Muscle layer of colon (tissue), 2 donors: Measurements from ENCODE around the gene LDB2.
"Not testable (repeated sequence)": the region's sequence is repeated elsewhere in the genome, so short reads cannot be mapped to it uniquely, and the experiment has no call there.

Source experiments
- H3K27ac ChIP-seq: one replicate; pipeline ENCODE4 v1.7.0; 2013; ENCODE audit warnings: low read depth, mild to moderate bottlenecking, low read length, moderate library complexity
- H3K27me3 ChIP-seq, 2 donors: one replicate each; pipeline ENCODE4 v1.7.0; 2013; ENCODE audit warnings: low read length in 2 of 2, mild to moderate bottlenecking in 2 of 2; ENCODE audit not compliant: insufficient read depth in 2 of 2, control insufficient read depth in 1 of 2
- H3K36me3 ChIP-seq: one replicate; pipeline ENCODE4 v1.7.0; 2013; ENCODE audit warnings: mild to moderate bottlenecking, low read length; ENCODE audit not compliant: insufficient read depth
- H3K4me1 ChIP-seq: one replicate; pipeline ENCODE4 v1.7.0; 2013; ENCODE audit warnings: mild to moderate bottlenecking, low read length; ENCODE audit not compliant: insufficient read depth
- H3K4me3 ChIP-seq, 2 donors: one replicate each; pipeline ENCODE4 v1.7.0; 2013; ENCODE audit warnings: low read length in 2 of 2, low read depth in 1 of 2, mild to moderate bottlenecking in 1 of 2, moderate library complexity in 1 of 2
- H3K9ac ChIP-seq: one replicate; pipeline ENCODE4 v1.7.0; 2013; ENCODE audit warnings: low read length
- H3K9me3 ChIP-seq: one replicate; pipeline ENCODE4 v1.7.0; 2013; ENCODE audit warnings: mild to moderate bottlenecking, low read length
- donor health status: abdominal sarcoma.
- donor health status: Adenocarcinoma of cecum.

Gene LDB2

DNA sequence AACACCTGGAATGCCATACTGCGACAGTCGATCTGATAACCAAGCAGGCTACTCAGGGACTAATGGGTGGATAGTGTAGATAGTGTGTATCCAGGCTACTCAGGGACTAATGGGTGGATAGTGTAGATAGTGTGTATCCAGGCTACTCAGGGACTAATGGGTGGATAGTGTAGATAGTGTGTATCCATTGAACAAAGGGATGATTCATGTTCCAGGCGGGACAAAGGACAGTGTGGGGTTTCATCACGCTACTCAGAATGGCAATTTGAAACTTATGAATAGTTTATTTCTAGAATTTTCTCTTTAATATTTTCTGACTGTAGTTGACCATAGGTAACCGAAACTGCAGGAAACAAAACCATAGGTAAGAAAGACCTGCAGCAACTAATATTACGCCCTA lies 374.9 kb downstream of the LDB2 start:
- not testable (repeated sequence) for H3K4me3 ChIP-seq, H3K27me3 ChIP-seq, H3K9ac ChIP-seq, H3K9me3 ChIP-seq, H3K27ac ChIP-seq, H3K36me3 ChIP-seq, H3K4me1 ChIP-seq

DNA sequence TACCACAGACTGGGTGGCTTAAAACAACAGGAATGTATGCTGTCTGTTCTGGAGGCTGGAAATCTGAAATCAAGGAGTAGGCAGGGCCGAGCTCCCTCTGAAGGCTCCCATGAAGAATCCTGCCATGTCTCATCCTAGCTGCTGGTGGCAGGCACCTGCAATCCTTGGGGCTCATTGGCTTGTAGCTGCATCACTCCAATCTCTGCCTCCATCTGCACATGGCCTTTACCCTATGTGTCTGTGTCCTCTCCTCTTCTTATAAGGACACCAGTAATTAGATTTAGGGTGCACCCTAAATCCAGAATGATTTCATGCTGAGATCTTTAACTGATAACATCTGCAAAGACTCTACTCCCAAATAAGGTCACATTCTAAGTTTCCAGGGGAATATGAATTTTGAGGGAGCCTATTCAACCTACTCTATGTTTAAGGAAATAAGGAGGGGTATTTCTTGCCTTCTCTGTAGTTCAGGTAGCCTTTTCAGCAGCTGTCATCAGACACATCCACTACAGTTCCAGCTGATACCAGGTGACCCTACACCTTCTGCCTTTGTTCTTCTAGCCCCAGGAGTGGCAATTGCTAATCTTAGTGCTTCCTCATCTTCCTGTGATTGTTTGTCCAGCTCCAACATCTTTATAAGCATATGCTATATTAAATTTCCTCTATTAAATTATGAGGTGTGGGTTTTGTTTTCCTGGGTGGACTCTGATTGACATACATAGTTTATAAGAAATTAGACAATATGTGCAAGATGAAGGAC lies 377.1 kb downstream of the LDB2 start:
- Histone ChIP-seq H3K4me3 (no peak overlapping the region), H3K27me3 (no peaks in the 10 kb centered on the region), H3K9me3 (no peaks in the 10 kb centered on the region), H3K36me3 (no peaks in the 10 kb centered on the region), H3K9ac (no peak overlapping the region), H3K4me1 (no peaks in the 10 kb centered on the region), H3K27ac (no peak overlapping the region)

DNA sequence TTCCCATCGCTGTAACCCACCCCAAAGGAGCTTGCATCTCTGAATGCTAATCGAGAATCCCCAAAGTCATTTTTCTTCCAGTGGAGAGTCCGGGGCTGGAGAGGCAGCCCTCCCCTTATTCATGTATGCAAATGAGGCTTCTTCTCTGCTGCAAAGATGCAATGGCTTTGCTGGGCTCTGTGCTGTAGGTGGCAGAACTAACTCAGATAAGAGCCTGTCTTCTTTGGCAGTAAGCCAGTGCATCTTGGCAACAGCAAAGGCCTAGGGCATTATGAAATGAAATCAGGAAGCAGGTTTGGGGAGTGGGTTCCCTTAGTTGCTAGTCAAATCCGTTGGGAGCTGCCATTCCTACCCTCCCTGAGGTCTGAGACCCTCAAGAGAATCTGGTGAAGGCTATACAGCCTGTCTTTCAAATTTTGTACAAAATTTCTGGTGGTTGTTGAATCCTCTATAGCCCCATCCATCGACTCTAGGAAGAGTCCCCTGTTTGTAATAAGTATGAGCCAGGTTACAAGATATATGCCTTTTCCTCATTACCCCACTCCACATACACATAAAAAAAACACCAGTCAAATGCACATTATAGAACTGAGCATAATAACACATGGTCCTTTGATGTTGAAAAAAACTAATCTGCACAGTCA lies 381.5 kb downstream of the LDB2 start:
- Histone ChIP-seq H3K9ac (no peak overlapping the region), H3K4me1 (no peaks in the 10 kb centered on the region), H3K9me3 (no peaks in the 10 kb centered on the region), H3K4me3 (no peak overlapping the region), H3K36me3 (no peaks in the 10 kb centered on the region), H3K27me3 (no peaks in the 10 kb centered on the region), H3K27ac (no peak overlapping the region)

DNA sequence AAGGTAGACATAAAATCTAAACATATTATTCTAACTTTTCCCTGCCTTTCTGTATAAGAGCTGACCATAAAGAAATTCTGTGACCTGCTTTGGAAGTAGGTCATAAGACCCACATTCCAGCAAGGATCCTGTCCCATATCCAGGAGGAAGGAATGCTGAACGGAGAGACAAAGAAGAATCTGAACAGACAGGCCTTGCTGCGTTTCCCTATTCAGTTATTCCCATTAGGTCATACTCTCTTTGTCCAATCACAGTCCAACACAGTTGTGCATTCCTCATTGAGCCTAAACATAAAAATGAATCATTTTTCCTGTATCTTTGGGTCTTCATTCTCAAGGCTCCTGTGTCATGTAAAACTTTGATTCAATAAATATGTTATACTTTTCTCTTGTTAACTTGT lies 384.6 kb downstream of the LDB2 start:
- Histone ChIP-seq H3K4me1 (no peaks in the 10 kb centered on the region), H3K9ac (no peak overlapping the region), H3K27ac (no peak overlapping the region), H3K27me3 (no peaks in the 10 kb centered on the region), H3K9me3 (no peaks in the 10 kb centered on the region), H3K4me3 (no peak overlapping the region), H3K36me3 (no peaks in the 10 kb centered on the region)

DNA sequence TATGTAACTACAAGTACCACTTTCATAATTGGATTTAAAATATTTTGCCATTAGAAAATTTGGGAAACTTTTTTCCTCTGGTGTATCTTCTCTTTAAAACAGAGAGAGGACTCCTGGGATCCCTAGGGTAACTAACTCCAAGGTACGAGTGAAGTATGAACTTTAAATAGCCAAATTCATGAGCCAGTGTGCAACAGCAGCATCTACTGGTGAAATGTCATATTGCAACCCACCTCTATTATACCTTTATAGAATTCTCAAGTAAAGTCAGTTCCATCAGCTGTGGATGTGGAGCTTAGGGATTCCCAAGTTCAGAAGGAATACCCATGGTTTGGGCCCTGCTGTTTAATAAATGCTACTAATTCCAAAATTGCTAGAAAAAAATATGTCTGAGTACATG lies 389.5 kb downstream of the LDB2 start:
- H3K27me3 ChIP-seq, result no peaks in the 10 kb centered on the region
- no peaks in the 10 kb centered on the region for H3K36me3 ChIP-seq
- H3K4me1 ChIP-seq, result no peaks in the 10 kb centered on the region

DNA sequence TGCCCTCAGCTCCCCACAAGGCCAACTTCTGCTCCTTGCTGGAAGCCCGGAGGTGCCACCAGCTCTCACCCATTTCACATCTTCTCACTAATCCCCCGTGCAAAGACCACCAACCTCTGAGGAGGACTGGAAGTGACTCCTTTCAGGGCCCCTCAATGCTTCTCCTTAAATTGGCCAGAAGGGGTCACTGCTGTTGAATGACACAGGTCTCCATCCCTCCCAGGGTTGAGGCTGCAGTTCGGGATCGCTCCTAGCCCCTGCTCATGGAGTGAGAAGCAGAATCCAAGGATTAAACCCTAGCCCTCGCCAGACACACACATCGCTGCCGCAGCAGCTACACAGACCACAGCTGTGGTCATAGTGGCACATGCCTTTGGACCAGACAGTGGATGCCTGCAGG lies 392.7 kb downstream of the LDB2 start:
- Histone ChIP-seq H3K9ac (no peak overlapping the region), H3K4me3 (no peak overlapping the region), H3K27me3 (no peaks in the 10 kb centered on the region), H3K4me1 (no peaks in the 10 kb centered on the region), H3K27ac (no peak overlapping the region), H3K9me3 (no peaks in the 10 kb centered on the region), H3K36me3 (no peaks in the 10 kb centered on the region)

More for the DNA sequence above, 389.5 kb downstream of the LDB2 start:
- Histone ChIP-seq H3K27ac (no peak overlapping the region), H3K4me3 (no peak overlapping the region), H3K9me3 (no peaks in the 10 kb centered on the region), H3K9ac (no peak overlapping the region)

DNA sequence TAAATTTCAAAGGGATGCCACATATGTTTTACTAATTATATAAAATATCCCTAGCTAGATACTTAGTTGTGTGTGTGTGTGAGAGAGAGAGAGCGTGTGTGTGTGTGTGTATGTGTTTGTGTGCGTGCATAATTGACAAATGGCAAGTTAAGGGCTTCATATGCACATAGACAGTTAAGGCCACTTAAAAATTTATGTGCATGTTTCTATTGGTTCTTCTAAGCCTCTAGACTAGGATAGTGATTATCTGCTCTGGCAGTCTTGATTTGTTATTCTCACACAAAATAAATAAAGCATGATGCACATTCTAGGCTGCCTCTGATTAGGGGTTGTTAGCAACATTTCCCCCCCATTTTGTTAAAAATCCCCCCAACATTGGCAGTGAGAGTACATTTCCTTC lies 393.2 kb downstream of the LDB2 start:
- H3K4me3 ChIP-seq, result no peak overlapping the region
- H3K36me3 ChIP-seq, result no peaks in the 10 kb centered on the region
- no peak overlapping the region for H3K9ac ChIP-seq
- H3K9me3 ChIP-seq, result no peaks in the 10 kb centered on the region
- no peak overlapping the region for H3K27ac ChIP-seq
- H3K4me1 ChIP-seq, result no peaks in the 10 kb centered on the region
- H3K27me3 ChIP-seq, result no peaks in the 10 kb centered on the region

DNA sequence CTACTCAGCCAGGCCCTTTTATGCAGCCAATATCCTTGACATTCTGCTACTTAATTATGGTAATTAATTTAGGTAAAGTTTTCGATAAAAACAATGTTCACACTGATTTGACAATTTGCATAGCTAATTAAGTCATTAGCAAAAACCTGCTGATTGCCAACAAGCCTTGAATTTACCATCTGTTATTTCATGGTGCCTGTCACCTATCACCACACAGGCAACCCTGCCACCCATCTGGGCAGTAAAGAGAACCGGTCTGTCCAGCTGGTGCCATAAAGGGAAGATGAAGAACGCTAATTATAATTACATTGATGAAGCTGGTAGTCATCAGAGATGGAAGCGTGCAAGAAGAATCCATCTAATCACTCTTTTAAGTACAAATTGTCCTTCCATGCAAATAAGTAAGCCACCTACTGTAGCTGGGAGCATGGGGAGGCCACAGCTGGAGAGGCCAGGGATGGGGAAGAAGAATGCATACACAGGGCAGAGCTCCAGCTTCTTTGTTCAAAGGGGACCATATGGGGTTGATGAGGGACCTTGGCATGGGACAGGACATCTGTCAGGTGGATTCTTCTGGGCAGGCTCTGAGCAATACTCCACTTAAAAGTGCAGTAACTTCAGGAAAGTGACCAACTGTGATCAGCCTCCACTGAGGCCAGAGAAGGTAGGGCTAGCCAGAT lies 394.9 kb downstream of the LDB2 start:
- Histone ChIP-seq H3K9me3 (no peaks in the 10 kb centered on the region), H3K27ac (no peak overlapping the region), H3K36me3 (no peaks in the 10 kb centered on the region), H3K9ac (no peak overlapping the region), H3K4me3 (no peak overlapping the region), H3K27me3 (no peaks in the 10 kb centered on the region), H3K4me1 (no peaks in the 10 kb centered on the region)

DNA sequence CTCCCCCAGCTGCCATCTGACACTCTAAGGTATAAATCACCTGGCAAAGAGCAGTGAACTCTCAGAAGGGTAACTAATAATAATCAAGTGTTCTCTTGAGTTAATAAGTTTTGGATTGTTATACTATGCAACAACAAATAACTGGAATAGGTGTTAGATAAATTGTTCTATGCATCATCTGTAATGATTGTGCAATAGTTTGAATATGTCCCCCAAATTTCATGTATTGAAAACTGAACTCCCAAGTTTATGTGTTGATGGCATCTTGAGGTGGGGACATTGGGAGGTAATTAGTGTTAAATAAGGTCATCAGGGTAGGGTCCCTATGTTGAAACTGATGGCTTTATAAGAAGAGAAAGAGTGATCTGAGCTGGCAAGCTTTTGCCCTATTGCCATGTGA lies 399.5 kb downstream of the LDB2 start:
- Histone ChIP-seq H3K4me3 (no peak overlapping the region), H3K27me3 (no peaks in the 10 kb centered on the region), H3K4me1 (no peaks in the 10 kb centered on the region), H3K9ac (no peak overlapping the region), H3K9me3 (no peaks in the 10 kb centered on the region), H3K36me3 (no peaks in the 10 kb centered on the region), H3K27ac (no peak overlapping the region)

DNA sequence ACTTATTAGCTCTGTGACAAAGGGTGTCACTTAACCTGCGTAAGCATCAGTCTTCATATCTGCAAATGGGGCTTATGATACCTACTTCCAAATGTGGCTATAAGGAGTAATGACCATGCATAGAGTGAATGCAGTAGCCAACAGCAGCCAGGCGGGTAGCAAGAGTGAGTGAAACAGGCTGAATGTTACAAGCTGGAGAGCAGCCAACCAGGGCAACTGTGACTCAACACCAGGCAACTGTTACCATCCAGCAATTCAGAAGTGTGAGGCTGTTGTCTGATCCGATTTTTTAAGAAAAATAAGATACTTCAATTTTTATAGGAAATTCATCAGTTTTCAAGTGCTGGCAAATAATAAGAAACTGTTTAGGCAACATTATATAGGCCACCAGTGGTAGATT lies 401.9 kb downstream of the LDB2 start:
- no peak overlapping the region for H3K4me3 ChIP-seq
- H3K27ac ChIP-seq, result no peak overlapping the region
- no peaks in the 10 kb centered on the region for H3K9me3 ChIP-seq
- H3K36me3 ChIP-seq, result no peaks in the 10 kb centered on the region
- no peaks in the 10 kb centered on the region for H3K4me1 ChIP-seq
- no peak overlapping the region for H3K9ac ChIP-seq
- H3K27me3 ChIP-seq, result no peaks in the 10 kb centered on the region

DNA sequence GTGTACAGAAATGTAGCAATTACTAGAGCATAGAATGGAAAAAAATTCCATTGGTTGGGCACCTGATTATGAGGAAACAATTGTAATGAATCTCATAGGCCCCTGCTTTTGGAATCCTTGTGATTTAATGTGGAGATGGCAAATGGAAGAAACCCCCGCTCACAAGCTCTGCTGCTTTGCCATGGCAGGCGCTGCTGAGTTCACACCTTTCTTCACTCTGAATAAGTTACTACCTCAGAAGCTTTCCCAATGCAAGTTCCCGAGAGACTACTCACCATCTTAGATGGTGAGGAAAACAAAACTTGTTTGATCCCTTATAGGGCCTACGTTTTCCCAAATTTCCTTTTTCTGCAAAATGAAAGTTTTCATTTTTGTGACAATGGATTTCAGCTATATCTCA lies 405.6 kb downstream of the LDB2 start:
- Histone ChIP-seq H3K27ac (no peak overlapping the region), H3K27me3 (no peaks in the 10 kb centered on the region), H3K4me3 (no peak overlapping the region), H3K4me1 (no peaks in the 10 kb centered on the region), H3K9me3 (no peaks in the 10 kb centered on the region), H3K9ac (no peak overlapping the region), H3K36me3 (no peaks in the 10 kb centered on the region)
